A549 (cell line): Measurements from ENCODE around the gene DOCK11. TPM values are rescaled to one million over a fixed set of nuclear protein-coding genes. Genes with fewer than 3 reads are reported as not detected.

Experiments
- ATAC-seq, 2 experiments: fragments of 200-7000 bp in 1 of 2; fragments of >200 bp in 1 of 2; cut with Nextera tagmentation in 1 of 2; cut with Tn5 transposase in 1 of 2; 3 replicates each; pipeline versions ENCODE4 v1.8.0 to v1.9.1; 2018 to 2020; ENCODE audit warnings: mild to moderate bottlenecking in 1 of 2, moderate library complexity in 1 of 2
- CTCF ChIA-PET: fragments of 300-600 bp; sonication (Branson Sonifier 250); formaldehyde crosslinking; extraction: SDS; loops from one replicate; lab custom pipeline; 2021; ENCODE audit warnings: antibody characterized with exemption, inconsistent platforms; lab: Yijun Ruan, JAX
- POLR2A ChIA-PET: fragments of 350-600 bp; formaldehyde crosslinking; extraction: SDS; loops from one replicate; lab custom pipeline; 2021; ENCODE audit warnings: antibody characterized with exemption, inconsistent platforms; lab: Yijun Ruan, JAX
- DNase-seq, 2 experiments: peaks; one replicate each; pipeline versions ENCODE4 v3.0.0 to v3.0.0-alpha.2; 2011 to 2016; ENCODE audit warnings: low read depth in 1 of 2, low spot score in 1 of 2
- FAIRE-seq: peaks from 2 replicates; lab custom pipeline; 2011; peaks lifted over from hg19 to GRCh38; lab: Jason Lieb, UNC
- H3K27ac ChIP-seq, 2 experiments: fragments of >200 bp; sonication (Bioruptor Twin); formaldehyde crosslinking; 3 replicates each; pipeline ENCODE4 v1.5.1; 2016 to 2017
- H3K4me1 ChIP-seq: fragments of >200 bp; sonication (Bioruptor Twin); formaldehyde crosslinking; 3 replicates; pipeline ENCODE4 v1.6.1; 2016
- H3K4me2 ChIP-seq: fragments of >200 bp; sonication (Bioruptor Twin); formaldehyde crosslinking; 3 replicates; pipeline ENCODE4 v1.6.1; 2016
- H3K4me3 ChIP-seq: fragments of >200 bp; sonication (Bioruptor Twin); formaldehyde crosslinking; 3 replicates; pipeline ENCODE4 v1.5.1; 2016
- H3K9me3 ChIP-seq: fragments of >200 bp; sonication (Bioruptor Twin); formaldehyde crosslinking; 3 replicates; pipeline ENCODE4 v1.6.1; 2016
- EHMT2 ChIP-seq: fragments of 200-600 bp; sonication (generic); IDR thresholded peaks from 2 replicates; pipeline ENCODE4 v1.6.1; 2016; ENCODE audit warnings: antibody characterized with exemption, low read depth, mild to moderate bottlenecking, moderate library complexity
- ESRRA ChIP-seq: fragments of 150-350 bp; IDR thresholded peaks from 2 replicates; pipeline ENCODE4 v1.6.1; 2014; ENCODE audit warnings: mild to moderate bottlenecking, low read length, borderline replicate concordance
- FOSB ChIP-seq: fragments of 250-450 bp; sonication (Bioruptor Pico); IDR thresholded peaks from 2 replicates; pipeline ENCODE4 v1.5.0; 2020; ENCODE audit warnings: mild to moderate bottlenecking, moderate library complexity
- FOSL2 ChIP-seq, 2 experiments: fragments of 450-650 bp in 1 of 2; fragments of >200 bp in 1 of 2; sonication (Bioruptor Twin) in 1 of 2; formaldehyde crosslinking; IDR thresholded peaks; 2 replicates each; pipeline versions ENCODE4 v1.5.0 to v1.6.1; 2016 to 2020; ENCODE audit warnings: mild to moderate bottlenecking in 1 of 2, moderate library complexity in 1 of 2
- HEYL ChIP-seq: fragments of 250-450 bp; sonication (Bioruptor Pico); IDR thresholded peaks from 2 replicates; pipeline ENCODE4 v1.8.0; 2021; ENCODE audit warnings: mild to moderate bottlenecking, moderate library complexity
- HMGXB4 ChIP-seq: fragments of 250-450 bp; sonication (Bioruptor Pico); IDR thresholded peaks from 2 replicates; pipeline ENCODE4 v1.5.0; 2021; ENCODE audit warnings: mild to moderate bottlenecking, moderate library complexity, borderline replicate concordance
- HOXA7 ChIP-seq: fragments of 250-450 bp; sonication (Bioruptor Pico); IDR thresholded peaks from 2 replicates; pipeline ENCODE4 v1.5.0; 2020; ENCODE audit warnings: mild to moderate bottlenecking, moderate library complexity
- HOXB5 ChIP-seq: fragments of 250-450 bp; sonication (Bioruptor Pico); IDR thresholded peaks from 2 replicates; pipeline ENCODE4 v1.5.0; 2020; ENCODE audit warnings: mild to moderate bottlenecking, moderate library complexity
- KDM5A ChIP-seq: fragments of 200-600 bp; sonication (generic); IDR thresholded peaks from 2 replicates; pipeline ENCODE4 v1.6.1; 2016; ENCODE audit warnings: antibody characterized with exemption, mild to moderate bottlenecking
- MAFK ChIP-seq: fragments of 450-650 bp; IDR thresholded peaks from 2 replicates; pipeline ENCODE4 v1.6.1; 2014; ENCODE audit not compliant: partially characterized antibody
- MYC ChIP-seq: IDR thresholded peaks from 2 replicates; pipeline ENCODE4 v1.6.1; 2012; ENCODE audit warnings: mild to moderate bottlenecking, inconsistent platforms, low read length, improper control_type of control experiment, borderline replicate concordance
- NFE2L2 ChIP-seq: fragments of 150-350 bp; conservative IDR thresholded peaks from 2 replicates; pipeline ENCODE4 v1.6.1; 2014; ENCODE audit warnings: low read length
- NR3C1 ChIP-seq: fragments of >200 bp; sonication (Bioruptor Twin); formaldehyde crosslinking; IDR thresholded peaks from 3 replicates; pipeline ENCODE4 v1.6.1; 2017
- POLR2AphosphoS2 ChIP-seq: conservative IDR thresholded peaks from 2 replicates; pipeline ENCODE4 v1.6.1; 2012; ENCODE audit warnings: low read length, improper control_type of control experiment, inconsistent platforms
- RNF2 ChIP-seq: fragments of 200-600 bp; sonication (generic); IDR thresholded peaks from 2 replicates; pipeline ENCODE4 v1.6.1; 2016; ENCODE audit warnings: low read depth, mild to moderate bottlenecking, antibody characterized with exemption, moderate library complexity, borderline replicate concordance
- ZSCAN20 ChIP-seq: fragments of 250-450 bp; sonication (Bioruptor Pico); IDR thresholded peaks from 2 replicates; pipeline ENCODE4 v1.8.0; 2022; ENCODE audit warnings: mild to moderate bottlenecking, moderate library complexity
- WGBS: methylation state at CpG from one replicate; pipeline ENCODE4 v1.1.6; 2017; ENCODE audit errors: missing lambda C conversion rate; 5-methylcytosine and 5-hydroxymethylcytosine counted together
- polyA plus RNA-seq, 4 experiments: library from polyadenylated mRNA; depleted of rRNA in 3 of 4; stranded (reverse); fragments of >200 nt; fragmentation: RNase III in 1 of 4; extraction: RNeasy Plus Mini Kit Qiagen cat#74134 plus additional on column Dnase treatment in 1 of 4; gene quantifications; 2 replicates in 3 of 4; 3 replicates in 1 of 4; pipeline ENCODE4 v1.2.3, GENCODE V29; 2011 to 2017
- TF ChIP-seq, protein P1 (sequence below): IDR thresholded peaks from 2 replicates; pipeline ENCODE4 v1.6.1; 2012
- TF ChIP-seq, protein P2 (sequence below): fragments of 200-600 bp; sonication (generic); IDR thresholded peaks from 2 replicates; pipeline ENCODE4 v1.6.1; 2016; ENCODE audit warnings: antibody characterized with exemption, mild to moderate bottlenecking, moderate library complexity
- TF ChIP-seq, protein P3 (sequence below): fragments of >200 bp; sonication (Bioruptor Twin); formaldehyde crosslinking; IDR thresholded peaks from 2 replicates; pipeline ENCODE4 v1.6.1; 2016
- TF ChIP-seq, protein P4 (sequence below): IDR thresholded peaks from 2 replicates; pipeline ENCODE4 v1.6.1; 2012

Gene DOCK11
- polyA plus RNA-seq, 2 of the 4 experiments (the other 2 are of a cell fraction), result 5.8 to 9.5 TPM

DNA sequence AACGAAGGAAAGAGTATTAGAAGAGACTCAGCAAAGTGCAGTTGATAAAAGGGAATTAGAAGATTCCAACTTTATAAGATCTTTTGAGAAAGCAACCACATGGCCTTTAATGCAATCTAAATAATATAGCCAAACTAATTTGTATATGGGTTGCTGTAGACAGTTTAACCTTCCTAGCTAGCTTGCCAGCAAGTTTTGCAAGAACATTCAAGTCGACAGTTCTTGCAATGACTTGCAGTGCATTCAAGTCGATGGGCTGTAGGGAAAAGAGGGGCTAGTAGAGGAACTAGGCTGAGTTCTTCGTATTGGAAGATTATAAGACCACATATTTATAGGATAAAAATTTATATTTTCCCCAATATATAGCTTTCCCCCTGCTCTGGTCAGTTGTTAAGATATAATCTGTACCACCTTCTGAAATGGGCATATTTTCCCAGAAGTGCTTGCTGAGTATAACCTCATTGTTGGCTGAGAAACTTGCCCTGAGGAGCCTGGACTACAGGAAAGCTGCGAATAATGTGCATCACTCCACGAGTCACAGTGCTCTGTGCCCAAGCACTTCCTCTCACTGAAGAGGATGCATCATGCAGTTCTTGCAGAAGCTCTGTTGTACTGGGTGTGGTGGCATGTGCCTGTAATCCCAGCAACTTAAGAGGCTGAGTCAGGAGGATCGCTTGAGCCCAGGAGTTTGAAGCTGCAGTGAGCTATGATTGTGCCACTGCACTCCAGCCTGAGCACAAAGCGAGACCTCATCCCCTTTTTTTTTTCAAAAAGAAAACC lies 56.7 kb downstream of the DOCK11 start:
- CTCF ChIA-PET, result no interaction called here
- ATAC-seq (peak; percentile 86 to 93), FAIRE-seq (no peak), DNase-seq (peak; percentile 10 to 63)
- peak overlapping the region; percentile 39 to 43; a peak in 3 of 6 replicates for H3K27ac ChIP-seq
- POLR2A ChIA-PET, result no interaction called here
- 65% methylated on average over 7 of the region's 8 CpGs for WGBS
- peaks cover 33% of the 10 kb centered on the region for H3K4me1 ChIP-seq
- H3K4me3 ChIP-seq, result no peak overlapping the region
- peak overlapping the region; percentile 69 for H3K4me2 ChIP-seq
- TF ChIP-seq POLR2AphosphoS2 (no peak), EHMT2 (no peak), KDM5A (no peak), FOSB (CRISPR knock-in tag) (no peak), HMGXB4 (CRISPR knock-in tag) (no peak), NFE2L2 (no peak), NR3C1 (no peak), MAFK (no peak), RNF2 (no peak), FOSL2 (IDR thresholded peaks at IDR 0.05) (no peak), FOSL2 (CRISPR knock-in tag; IDR thresholded peaks at IDR 0.05) (no peak), HOXA7 (CRISPR knock-in tag) (no peak), HEYL (CRISPR knock-in tag) (no peak), MYC (no peak), HOXB5 (CRISPR knock-in tag) (no peak), ESRRA (no peak), ZSCAN20 (no peak)
- TF ChIP-seq, protein P1, sequence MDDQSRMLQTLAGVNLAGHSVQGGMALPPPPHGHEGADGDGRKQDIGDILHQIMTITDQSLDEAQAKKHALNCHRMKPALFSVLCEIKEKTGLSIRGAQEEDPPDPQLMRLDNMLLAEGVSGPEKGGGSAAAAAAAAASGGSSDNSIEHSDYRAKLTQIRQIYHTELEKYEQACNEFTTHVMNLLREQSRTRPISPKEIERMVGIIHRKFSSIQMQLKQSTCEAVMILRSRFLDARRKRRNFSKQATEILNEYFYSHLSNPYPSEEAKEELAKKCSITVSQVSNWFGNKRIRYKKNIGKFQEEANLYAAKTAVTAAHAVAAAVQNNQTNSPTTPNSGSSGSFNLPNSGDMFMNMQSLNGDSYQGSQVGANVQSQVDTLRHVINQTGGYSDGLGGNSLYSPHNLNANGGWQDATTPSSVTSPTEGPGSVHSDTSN, result no peak
- TF ChIP-seq, protein P2, sequence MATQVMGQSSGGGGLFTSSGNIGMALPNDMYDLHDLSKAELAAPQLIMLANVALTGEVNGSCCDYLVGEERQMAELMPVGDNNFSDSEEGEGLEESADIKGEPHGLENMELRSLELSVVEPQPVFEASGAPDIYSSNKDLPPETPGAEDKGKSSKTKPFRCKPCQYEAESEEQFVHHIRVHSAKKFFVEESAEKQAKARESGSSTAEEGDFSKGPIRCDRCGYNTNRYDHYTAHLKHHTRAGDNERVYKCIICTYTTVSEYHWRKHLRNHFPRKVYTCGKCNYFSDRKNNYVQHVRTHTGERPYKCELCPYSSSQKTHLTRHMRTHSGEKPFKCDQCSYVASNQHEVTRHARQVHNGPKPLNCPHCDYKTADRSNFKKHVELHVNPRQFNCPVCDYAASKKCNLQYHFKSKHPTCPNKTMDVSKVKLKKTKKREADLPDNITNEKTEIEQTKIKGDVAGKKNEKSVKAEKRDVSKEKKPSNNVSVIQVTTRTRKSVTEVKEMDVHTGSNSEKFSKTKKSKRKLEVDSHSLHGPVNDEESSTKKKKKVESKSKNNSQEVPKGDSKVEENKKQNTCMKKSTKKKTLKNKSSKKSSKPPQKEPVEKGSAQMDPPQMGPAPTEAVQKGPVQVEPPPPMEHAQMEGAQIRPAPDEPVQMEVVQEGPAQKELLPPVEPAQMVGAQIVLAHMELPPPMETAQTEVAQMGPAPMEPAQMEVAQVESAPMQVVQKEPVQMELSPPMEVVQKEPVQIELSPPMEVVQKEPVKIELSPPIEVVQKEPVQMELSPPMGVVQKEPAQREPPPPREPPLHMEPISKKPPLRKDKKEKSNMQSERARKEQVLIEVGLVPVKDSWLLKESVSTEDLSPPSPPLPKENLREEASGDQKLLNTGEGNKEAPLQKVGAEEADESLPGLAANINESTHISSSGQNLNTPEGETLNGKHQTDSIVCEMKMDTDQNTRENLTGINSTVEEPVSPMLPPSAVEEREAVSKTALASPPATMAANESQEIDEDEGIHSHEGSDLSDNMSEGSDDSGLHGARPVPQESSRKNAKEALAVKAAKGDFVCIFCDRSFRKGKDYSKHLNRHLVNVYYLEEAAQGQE, result no peak
- TF ChIP-seq, protein P3, sequence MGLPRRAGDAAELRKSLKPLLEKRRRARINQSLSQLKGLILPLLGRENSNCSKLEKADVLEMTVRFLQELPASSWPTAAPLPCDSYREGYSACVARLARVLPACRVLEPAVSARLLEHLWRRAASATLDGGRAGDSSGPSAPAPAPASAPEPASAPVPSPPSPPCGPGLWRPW, result no peak
- TF ChIP-seq, protein P4, sequence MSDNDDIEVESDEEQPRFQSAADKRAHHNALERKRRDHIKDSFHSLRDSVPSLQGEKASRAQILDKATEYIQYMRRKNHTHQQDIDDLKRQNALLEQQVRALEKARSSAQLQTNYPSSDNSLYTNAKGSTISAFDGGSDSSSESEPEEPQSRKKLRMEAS, result no peak
- H3K9me3 ChIP-seq, result no peaks in the 10 kb centered on the region
